Osteocyte (in vitro differentiated cells): ENCODE data around the gene LRCH1. TPM values are rescaled to one million over a fixed set of nuclear protein-coding genes. Genes with fewer than 3 reads are reported as not detected.

Experiments used
- DNase-seq: peaks from one replicate; pipeline ENCODE4 v3.0.0; 2021; ENCODE audit warnings: mixed read lengths; ENCODE audit not compliant: unreplicated experiment; ENCODE audit errors: extremely low spot score
- H3K27ac Mint-ChIP-seq: one replicate; pipeline ENCODE4 v1.8.0; 2021; ENCODE audit warnings: mild to moderate bottlenecking, mixed read lengths; ENCODE audit not compliant: unreplicated experiment
- H3K27me3 Mint-ChIP-seq: one replicate; pipeline ENCODE4 v1.8.0; 2021; ENCODE audit warnings: mixed read lengths; ENCODE audit not compliant: unreplicated experiment
- H3K36me3 Mint-ChIP-seq: one replicate; pipeline ENCODE4 v1.8.0; 2021; ENCODE audit warnings: mixed read lengths; ENCODE audit not compliant: unreplicated experiment
- H3K4me1 Mint-ChIP-seq: one replicate; pipeline ENCODE4 v1.8.0; 2021; ENCODE audit warnings: mixed read lengths; ENCODE audit not compliant: unreplicated experiment
- H3K4me3 Mint-ChIP-seq: one replicate; pipeline ENCODE4 v1.8.0; 2021; ENCODE audit warnings: mild to moderate bottlenecking, moderate library complexity, mixed read lengths; ENCODE audit not compliant: unreplicated experiment
- H3K9me3 Mint-ChIP-seq: one replicate; pipeline ENCODE4 v1.8.0; 2021; ENCODE audit warnings: mixed read lengths; ENCODE audit not compliant: unreplicated experiment
- CTCF ChIP-seq: fragments of 200-600 bp; sonication (generic); IDR thresholded peaks from 2 replicates; pipeline ENCODE4 v1.5.0; 2021; ENCODE audit warnings: antibody characterized with exemption, mild to moderate bottlenecking, moderate library complexity
- total RNA-seq: library from RNA; stranded (reverse); gene quantifications from 2 replicates; pipeline ENCODE4 v1.2.1, GENCODE V29; 2021

LRCH1 gene
- total RNA-seq, 1 donor from 2014 or later: 13.9 TPM

GRCh38 chr13:46641274-46642081 is 88.5 kb downstream of the LRCH1 start:
- Mint-ChIP-seq H3K4me1 (peaks cover 49% of the 10 kb centered on the region), H3K27ac (peak overlapping the region; percentile 83), H3K27me3 (no peaks in the 10 kb centered on the region), H3K9me3 (no peaks in the 10 kb centered on the region), H3K36me3 (peaks cover 1% of the 10 kb centered on the region), H3K4me3 (peak overlapping the region; percentile 64)
- TF ChIP-seq CTCF: no peak
- no peak for DNase-seq

GRCh38 chr13:46642254-46642653 is 89.3 kb downstream of the LRCH1 start:
- TF ChIP-seq CTCF: no peak
- Mint-ChIP-seq H3K36me3 (no peaks in the 10 kb centered on the region), H3K4me3 (no peak overlapping the region), H3K4me1 (peaks cover 51% of the 10 kb centered on the region), H3K27me3 (no peaks in the 10 kb centered on the region), H3K9me3 (no peaks in the 10 kb centered on the region), H3K27ac (no peak overlapping the region)
- DNase-seq: no peak

GRCh38 chr13:46643165-46643777 is 90.3 kb downstream of the LRCH1 start:
- Mint-ChIP-seq H3K9me3 (no peaks in the 10 kb centered on the region), H3K4me3 (no peak overlapping the region), H3K27me3 (no peaks in the 10 kb centered on the region), H3K4me1 (peaks cover 59% of the 10 kb centered on the region), H3K27ac (no peak overlapping the region), H3K36me3 (no peaks in the 10 kb centered on the region)
- DNase-seq: no peak
- TF ChIP-seq CTCF: no peak

- Mint-ChIP-seq H3K27ac (no peak overlapping the region), H3K9me3 (no peaks in the 10 kb centered on the region), H3K4me1 (peaks cover 50% of the 10 kb centered on the region)
Observed at GRCh38 chr13:46644816-46645215, 91.8 kb downstream of the LRCH1 start.

More at GRCh38 chr13:46644816-46645215, 91.8 kb downstream of the LRCH1 start:
- H3K4me3 Mint-ChIP-seq: no peak overlapping the region
- H3K36me3 Mint-ChIP-seq: no peaks in the 10 kb centered on the region
- H3K27me3 Mint-ChIP-seq: no peaks in the 10 kb centered on the region
- no peak for TF ChIP-seq CTCF
- no peak for DNase-seq
